HepG2 (cell line): Measurements from ENCODE around the gene PAPOLB. TPM values are rescaled to one million over a fixed set of nuclear protein-coding genes. Genes with fewer than 3 reads are reported as not detected.

Experiments
- MEF2D ChIP-seq: sonication (generic); formaldehyde crosslinking; IDR thresholded peaks from 2 replicates; pipeline ENCODE4 v1.5.1; 2020; ENCODE audit warnings: mild to moderate bottlenecking, missing genetic modification reagents
- POGZ ChIP-seq: sonication (generic); formaldehyde crosslinking; IDR thresholded peaks from 2 replicates; pipeline ENCODE4 v1.4.0; 2020; ENCODE audit warnings: mild to moderate bottlenecking, missing genetic modification reagents
- SIN3A ChIP-seq: IDR thresholded peaks from 2 replicates; pipeline ENCODE4 v1.6.1; 2011; ENCODE audit warnings: low read depth, mild to moderate bottlenecking, control low read depth, low read length, borderline replicate concordance
- SMAD3 ChIP-seq: sonication (generic); formaldehyde crosslinking; IDR thresholded peaks from 2 replicates; pipeline ENCODE4 v1.4.0; 2020; ENCODE audit warnings: missing genetic modification reagents
- SP4 ChIP-seq: sonication (generic); formaldehyde crosslinking; IDR thresholded peaks from 2 replicates; pipeline ENCODE4 v1.8.1; 2023; ENCODE audit warnings: mild to moderate bottlenecking, missing genetic modification reagents
- STAT5B ChIP-seq: sonication (generic); formaldehyde crosslinking; IDR thresholded peaks from 2 replicates; pipeline ENCODE4 v1.4.0; 2020; ENCODE audit warnings: missing genetic modification reagents
- TSC22D2 ChIP-seq: sonication (generic); formaldehyde crosslinking; IDR thresholded peaks from 2 replicates; pipeline ENCODE4 v1.5.1; 2020; ENCODE audit warnings: missing genetic modification reagents, mild to moderate bottlenecking, borderline replicate concordance
- ZFP62 ChIP-seq: sonication (generic); formaldehyde crosslinking; IDR thresholded peaks from 2 replicates; pipeline ENCODE4 v1.4.0; 2020; ENCODE audit warnings: missing genetic modification reagents
- ZNF253 ChIP-seq: sonication (generic); formaldehyde crosslinking; IDR thresholded peaks from 2 replicates; pipeline ENCODE4 v1.8.0; 2022; ENCODE audit warnings: mild to moderate bottlenecking, missing genetic modification reagents, borderline replicate concordance
- ZNF382 ChIP-seq: sonication (generic); formaldehyde crosslinking; IDR thresholded peaks from 2 replicates; pipeline ENCODE4 v1.5.0; 2020; ENCODE audit warnings: missing genetic modification reagents, mild to moderate bottlenecking, borderline replicate concordance
- ZNF605 ChIP-seq: sonication (generic); formaldehyde crosslinking; IDR thresholded peaks from 2 replicates; pipeline ENCODE4 v1.8.0; 2022; ENCODE audit warnings: mild to moderate bottlenecking, missing genetic modification reagents
- ZNF607 ChIP-seq: sonication (generic); formaldehyde crosslinking; IDR thresholded peaks from 2 replicates; pipeline ENCODE4 v1.5.1; 2020; ENCODE audit warnings: missing genetic modification reagents, mild to moderate bottlenecking, borderline replicate concordance
- ZNF629 ChIP-seq: sonication (generic); formaldehyde crosslinking; conservative IDR thresholded peaks from 2 replicates; pipeline ENCODE4 v1.5.0; 2020; ENCODE audit warnings: missing genetic modification reagents
- ZNF768 ChIP-seq: sonication (generic); formaldehyde crosslinking; IDR thresholded peaks from 2 replicates; pipeline ENCODE4 v1.4.0; 2020; ENCODE audit warnings: missing genetic modification reagents
- polyA plus RNA-seq, 8 experiments: library from polyadenylated mRNA; depleted of rRNA in 3 of 8; stranded (reverse) in 7 of 8; unstranded in 1 of 8; fragments of >200 nt; fragmentation: Illumina TruSeq in 4 of 8; extraction: Trizol in 4 of 8; gene quantifications; 2 replicates each; pipeline versions ENCODE4 v1.2.1 to v1.2.3, GENCODE V29; 2011 to 2016; ENCODE audit warnings: low read depth in 4 of 8, missing spikeins in 1 of 8, mixed read lengths in 1 of 8; ENCODE audit not compliant: insufficient read depth in 1 of 8
- total RNA-seq, 5 experiments: library from RNA; depleted of rRNA; stranded (reverse); fragments of >200 nt; fragmentation: Illumina TruSeq; extraction: Trizol; gene quantifications; 2 replicates each; pipeline ENCODE4 v1.2.3, GENCODE V29; 2016; ENCODE audit warnings: low read depth in 1 of 5
- TF ChIP-seq, protein P1 (sequence below): sonication (generic); formaldehyde crosslinking; IDR thresholded peaks from 2 replicates; pipeline ENCODE4 v1.4.0; 2020; ENCODE audit warnings: mild to moderate bottlenecking, missing genetic modification reagents
- TF ChIP-seq, protein P2 (sequence below): sonication (generic); formaldehyde crosslinking; IDR thresholded peaks from 2 replicates; pipeline ENCODE4 v1.4.0; 2020; ENCODE audit warnings: mild to moderate bottlenecking, low read depth, missing genetic modification reagents
- TF ChIP-seq, protein P3 (sequence below): sonication (generic); formaldehyde crosslinking; IDR thresholded peaks from 2 replicates; pipeline ENCODE4 v1.5.0; 2020; ENCODE audit warnings: mild to moderate bottlenecking, missing genetic modification reagents
- TF ChIP-seq, protein P4 (sequence below): sonication (generic); formaldehyde crosslinking; IDR thresholded peaks from 2 replicates; pipeline ENCODE4 v1.4.0; 2020; ENCODE audit warnings: mild to moderate bottlenecking, low read depth, missing genetic modification reagents
- TF ChIP-seq, protein P5 (sequence below): sonication (generic); formaldehyde crosslinking; IDR thresholded peaks from 2 replicates; pipeline ENCODE4 v1.8.0; 2022; ENCODE audit warnings: missing genetic modification reagents, mild to moderate bottlenecking, borderline replicate concordance
- TF ChIP-seq, protein P6 (sequence below): sonication (generic); formaldehyde crosslinking; IDR thresholded peaks from 2 replicates; pipeline ENCODE4 v1.4.0; 2020; ENCODE audit warnings: missing genetic modification reagents, borderline replicate concordance

The PAPOLB gene
- total and polyA plus RNA-seq, 2 of the 13 experiments (the other 11 are each of a cell fraction or from before 2014, with no cell fraction given): not detected

DNA sequence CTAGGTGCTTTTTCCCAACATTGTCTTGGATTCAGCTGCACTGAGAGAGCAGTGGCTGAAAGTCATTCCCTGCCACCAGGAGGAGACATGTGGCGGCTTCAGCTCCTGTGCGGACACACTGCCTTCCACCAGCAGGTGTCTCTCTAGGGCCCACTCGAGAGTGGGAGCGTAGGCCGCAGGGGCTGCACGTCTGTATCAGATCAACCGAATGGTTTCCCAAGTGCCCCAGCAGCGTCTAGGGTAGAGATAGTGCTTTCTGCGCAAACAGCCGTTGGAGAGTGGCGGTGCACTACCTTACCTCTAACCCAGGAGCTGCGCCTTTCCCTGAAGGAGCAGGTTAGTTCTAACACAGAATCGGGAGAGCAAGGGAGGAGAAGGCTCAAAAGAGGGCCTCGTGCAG lies 31.7 kb downstream of the PAPOLB start (continued):
- TF ChIP-seq SIN3A: no peak
- TF ChIP-seq MEF2D (CRISPR knock-in tag): no peak
- TF ChIP-seq, protein P1, sequence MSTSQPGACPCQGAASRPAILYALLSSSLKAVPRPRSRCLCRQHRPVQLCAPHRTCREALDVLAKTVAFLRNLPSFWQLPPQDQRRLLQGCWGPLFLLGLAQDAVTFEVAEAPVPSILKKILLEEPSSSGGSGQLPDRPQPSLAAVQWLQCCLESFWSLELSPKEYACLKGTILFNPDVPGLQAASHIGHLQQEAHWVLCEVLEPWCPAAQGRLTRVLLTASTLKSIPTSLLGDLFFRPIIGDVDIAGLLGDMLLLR (CRISPR knock-in tag): no peak
- TF ChIP-seq SMAD3 (CRISPR knock-in tag): no peak; the same call in 1 of the 2 replicates
- TF ChIP-seq, protein P2, sequence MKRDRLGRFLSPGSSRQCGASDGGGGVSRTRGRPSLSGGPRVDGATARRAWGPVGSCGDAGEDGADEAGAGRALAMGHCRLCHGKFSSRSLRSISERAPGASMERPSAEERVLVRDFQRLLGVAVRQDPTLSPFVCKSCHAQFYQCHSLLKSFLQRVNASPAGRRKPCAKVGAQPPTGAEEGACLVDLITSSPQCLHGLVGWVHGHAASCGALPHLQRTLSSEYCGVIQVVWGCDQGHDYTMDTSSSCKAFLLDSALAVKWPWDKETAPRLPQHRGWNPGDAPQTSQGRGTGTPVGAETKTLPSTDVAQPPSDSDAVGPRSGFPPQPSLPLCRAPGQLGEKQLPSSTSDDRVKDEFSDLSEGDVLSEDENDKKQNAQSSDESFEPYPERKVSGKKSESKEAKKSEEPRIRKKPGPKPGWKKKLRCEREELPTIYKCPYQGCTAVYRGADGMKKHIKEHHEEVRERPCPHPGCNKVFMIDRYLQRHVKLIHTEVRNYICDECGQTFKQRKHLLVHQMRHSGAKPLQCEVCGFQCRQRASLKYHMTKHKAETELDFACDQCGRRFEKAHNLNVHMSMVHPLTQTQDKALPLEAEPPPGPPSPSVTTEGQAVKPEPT (CRISPR knock-in tag): no peak
- TF ChIP-seq, protein P3, sequence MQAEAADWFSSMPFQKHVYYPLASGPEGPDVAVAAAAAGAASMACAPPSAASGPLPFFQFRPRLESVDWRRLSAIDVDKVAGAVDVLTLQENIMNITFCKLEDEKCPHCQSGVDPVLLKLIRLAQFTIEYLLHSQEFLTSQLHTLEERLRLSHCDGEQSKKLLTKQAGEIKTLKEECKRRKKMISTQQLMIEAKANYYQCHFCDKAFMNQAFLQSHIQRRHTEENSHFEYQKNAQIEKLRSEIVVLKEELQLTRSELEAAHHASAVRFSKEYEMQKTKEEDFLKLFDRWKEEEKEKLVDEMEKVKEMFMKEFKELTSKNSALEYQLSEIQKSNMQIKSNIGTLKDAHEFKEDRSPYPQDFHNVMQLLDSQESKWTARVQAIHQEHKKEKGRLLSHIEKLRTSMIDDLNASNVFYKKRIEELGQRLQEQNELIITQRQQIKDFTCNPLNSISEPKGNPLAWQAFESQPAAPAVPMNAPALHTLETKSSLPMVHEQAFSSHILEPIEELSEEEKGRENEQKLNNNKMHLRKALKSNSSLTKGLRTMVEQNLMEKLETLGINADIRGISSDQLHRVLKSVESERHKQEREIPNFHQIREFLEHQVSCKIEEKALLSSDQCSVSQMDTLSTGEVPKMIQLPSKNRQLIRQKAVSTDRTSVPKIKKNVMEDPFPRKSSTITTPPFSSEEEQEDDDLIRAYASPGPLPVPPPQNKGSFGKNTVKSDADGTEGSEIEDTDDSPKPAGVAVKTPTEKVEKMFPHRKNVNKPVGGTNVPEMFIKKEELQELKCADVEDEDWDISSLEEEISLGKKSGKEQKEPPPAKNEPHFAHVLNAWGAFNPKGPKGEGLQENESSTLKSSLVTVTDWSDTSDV: no peak
- peak; percentile 46; the same call in 1 of the 2 replicates for TF ChIP-seq ZNF768
- no peak for TF ChIP-seq TSC22D2 (CRISPR knock-in tag)
- no peak for TF ChIP-seq STAT5B
- TF ChIP-seq, protein P4, sequence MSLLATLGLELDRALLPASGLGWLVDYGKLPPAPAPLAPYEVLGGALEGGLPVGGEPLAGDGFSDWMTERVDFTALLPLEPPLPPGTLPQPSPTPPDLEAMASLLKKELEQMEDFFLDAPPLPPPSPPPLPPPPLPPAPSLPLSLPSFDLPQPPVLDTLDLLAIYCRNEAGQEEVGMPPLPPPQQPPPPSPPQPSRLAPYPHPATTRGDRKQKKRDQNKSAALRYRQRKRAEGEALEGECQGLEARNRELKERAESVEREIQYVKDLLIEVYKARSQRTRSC (CRISPR knock-in tag): no peak
- no peak for TF ChIP-seq ZNF605 (CRISPR knock-in tag)
- TF ChIP-seq POGZ: no peak; the same call in 1 of the 2 replicates
- TF ChIP-seq ZNF382 (CRISPR knock-in tag): no peak
- TF ChIP-seq ZNF629 (CRISPR knock-in tag): no peak
- TF ChIP-seq, protein P5, sequence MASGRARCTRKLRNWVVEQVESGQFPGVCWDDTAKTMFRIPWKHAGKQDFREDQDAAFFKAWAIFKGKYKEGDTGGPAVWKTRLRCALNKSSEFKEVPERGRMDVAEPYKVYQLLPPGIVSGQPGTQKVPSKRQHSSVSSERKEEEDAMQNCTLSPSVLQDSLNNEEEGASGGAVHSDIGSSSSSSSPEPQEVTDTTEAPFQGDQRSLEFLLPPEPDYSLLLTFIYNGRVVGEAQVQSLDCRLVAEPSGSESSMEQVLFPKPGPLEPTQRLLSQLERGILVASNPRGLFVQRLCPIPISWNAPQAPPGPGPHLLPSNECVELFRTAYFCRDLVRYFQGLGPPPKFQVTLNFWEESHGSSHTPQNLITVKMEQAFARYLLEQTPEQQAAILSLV: no peak
- no peak for TF ChIP-seq ZNF253 (CRISPR knock-in tag)
- no peak for TF ChIP-seq ZFP62 (CRISPR knock-in tag)
- no peak for TF ChIP-seq ZNF607 (CRISPR knock-in tag)
- TF ChIP-seq, protein P6, sequence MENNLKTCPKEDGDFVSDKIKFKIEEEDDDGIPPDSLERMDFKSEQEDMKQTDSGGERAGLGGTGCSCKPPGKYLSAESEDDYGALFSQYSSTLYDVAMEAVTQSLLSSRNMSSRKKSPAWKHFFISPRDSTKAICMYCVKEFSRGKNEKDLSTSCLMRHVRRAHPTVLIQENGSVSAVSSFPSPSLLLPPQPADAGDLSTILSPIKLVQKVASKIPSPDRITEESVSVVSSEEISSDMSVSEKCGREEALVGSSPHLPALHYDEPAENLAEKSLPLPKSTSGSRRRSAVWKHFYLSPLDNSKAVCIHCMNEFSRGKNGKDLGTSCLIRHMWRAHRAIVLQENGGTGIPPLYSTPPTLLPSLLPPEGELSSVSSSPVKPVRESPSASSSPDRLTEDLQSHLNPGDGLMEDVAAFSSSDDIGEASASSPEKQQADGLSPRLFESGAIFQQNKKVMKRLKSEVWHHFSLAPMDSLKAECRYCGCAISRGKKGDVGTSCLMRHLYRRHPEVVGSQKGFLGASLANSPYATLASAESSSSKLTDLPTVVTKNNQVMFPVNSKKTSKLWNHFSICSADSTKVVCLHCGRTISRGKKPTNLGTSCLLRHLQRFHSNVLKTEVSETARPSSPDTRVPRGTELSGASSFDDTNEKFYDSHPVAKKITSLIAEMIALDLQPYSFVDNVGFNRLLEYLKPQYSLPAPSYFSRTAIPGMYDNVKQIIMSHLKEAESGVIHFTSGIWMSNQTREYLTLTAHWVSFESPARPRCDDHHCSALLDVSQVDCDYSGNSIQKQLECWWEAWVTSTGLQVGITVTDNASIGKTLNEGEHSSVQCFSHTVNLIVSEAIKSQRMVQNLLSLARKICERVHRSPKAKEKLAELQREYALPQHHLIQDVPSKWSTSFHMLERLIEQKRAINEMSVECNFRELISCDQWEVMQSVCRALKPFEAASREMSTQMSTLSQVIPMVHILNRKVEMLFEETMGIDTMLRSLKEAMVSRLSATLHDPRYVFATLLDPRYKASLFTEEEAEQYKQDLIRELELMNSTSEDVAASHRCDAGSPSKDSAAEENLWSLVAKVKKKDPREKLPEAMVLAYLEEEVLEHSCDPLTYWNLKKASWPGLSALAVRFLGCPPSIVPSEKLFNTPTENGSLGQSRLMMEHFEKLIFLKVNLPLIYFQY (CRISPR knock-in tag): no peak
- peak; percentile 54; the same call in 1 of the 2 replicates for TF ChIP-seq SP4
